22Rv1 (cell line): ENCODE results near the gene KCNAB1.

ENCODE experiments used
- CTCF ChIP-seq: fragments of 450-650 bp; IDR thresholded peaks from 2 replicates; pipeline ENCODE4 v1.5.1; 2017; ENCODE audit warnings: mild to moderate bottlenecking
- ZFX ChIP-seq: fragments of 450-650 bp; IDR thresholded peaks from 2 replicates; pipeline ENCODE4 v1.6.1; 2017; ENCODE audit warnings: antibody characterized with exemption, borderline replicate concordance

GRCh38 chr3:156360963-156361362 is 240.6 kb downstream of the KCNAB1 start:
- TF ChIP-seq CTCF, result no peak
- no peak for TF ChIP-seq ZFX
